Globus pallidus (tissue), 1 donor: Measurements from ENCODE around the gene ERO1B.
"Not testable (repeated sequence)": the region's sequence is repeated elsewhere in the genome, so short reads cannot be mapped to it uniquely, and the experiment has no call there.

Experiments used
- DNase-seq: peaks from one replicate; pipeline ENCODE4 v3.0.0-alpha.2; 2015; ENCODE audit warnings: low spot score

The ERO1B gene

DNA sequence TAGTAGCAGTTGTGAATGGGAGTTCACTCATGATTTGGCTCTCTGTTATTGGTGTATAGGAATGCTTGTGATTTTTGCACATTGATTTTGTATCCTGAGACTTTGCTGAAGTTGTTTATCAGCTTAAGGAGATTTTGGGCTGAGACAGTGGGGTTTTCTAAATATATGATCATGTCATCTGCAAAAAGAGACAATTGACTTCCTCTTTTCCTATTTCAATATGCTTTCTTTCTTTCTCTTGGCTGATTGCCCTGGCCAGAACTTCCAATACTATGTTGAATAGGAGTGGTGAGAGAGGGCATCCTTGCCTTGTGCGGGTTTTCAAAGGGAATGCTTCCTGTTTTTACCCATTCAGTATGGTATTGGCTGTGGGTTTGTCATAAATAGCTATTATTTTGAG lies 93.7 kb downstream of the ERO1B start:
- DNase-seq: not testable (repeated sequence)

GRCh38 chr1:236186471-236186870 lies 95.3 kb downstream of the ERO1B start:
- DNase-seq: not testable (repeated sequence)

GRCh38 chr1:236185687-236186086 lies 96.1 kb downstream of the ERO1B start:
- no peak for DNase-seq

GRCh38 chr1:236181059-236181458 lies 100.7 kb downstream of the ERO1B start:
- DNase-seq: no peak

DNA sequence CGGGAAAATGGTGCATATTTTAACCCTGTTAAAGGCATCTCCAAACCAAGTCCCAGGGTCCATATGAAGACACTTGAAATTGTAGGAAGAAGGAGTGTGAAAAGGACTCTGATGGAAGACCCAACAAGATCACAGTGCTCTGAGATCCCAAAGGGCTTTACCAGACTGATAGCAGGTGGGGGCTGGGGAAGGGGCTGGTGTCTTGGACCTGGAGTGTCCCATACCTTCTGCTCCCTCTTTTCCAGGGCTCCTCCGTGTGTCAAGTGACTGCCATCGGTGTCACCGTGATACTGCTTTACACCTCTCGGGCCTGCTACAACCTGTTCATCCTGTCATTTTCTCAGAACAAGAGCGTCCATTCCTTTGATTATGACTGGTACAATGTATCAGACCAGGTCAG lies 102.1 kb downstream of the ERO1B start:
- DNase-seq: no peak

- peak; percentile 3 for DNase-seq
These were observed 105.1 kb downstream of the ERO1B start for GRCh38 chr1:236176337-236177336.

GRCh38 chr1:236175642-236176336 lies 106.0 kb downstream of the ERO1B start:
- DNase-seq: no peak

- DNase-seq: no peak
These were observed 108.5 kb downstream of the ERO1B start for GRCh38 chr1:236173174-236173767.

- DNase-seq: no peak
These were observed 109.6 kb downstream of the ERO1B start for GRCh38 chr1:236172041-236172579.

GRCh38 chr1:236168716-236169429 lies 112.9 kb downstream of the ERO1B start:
- DNase-seq: no peak

- no peak for DNase-seq
These were observed 114.2 kb downstream of the ERO1B start for GRCh38 chr1:236167578-236167977.

DNA sequence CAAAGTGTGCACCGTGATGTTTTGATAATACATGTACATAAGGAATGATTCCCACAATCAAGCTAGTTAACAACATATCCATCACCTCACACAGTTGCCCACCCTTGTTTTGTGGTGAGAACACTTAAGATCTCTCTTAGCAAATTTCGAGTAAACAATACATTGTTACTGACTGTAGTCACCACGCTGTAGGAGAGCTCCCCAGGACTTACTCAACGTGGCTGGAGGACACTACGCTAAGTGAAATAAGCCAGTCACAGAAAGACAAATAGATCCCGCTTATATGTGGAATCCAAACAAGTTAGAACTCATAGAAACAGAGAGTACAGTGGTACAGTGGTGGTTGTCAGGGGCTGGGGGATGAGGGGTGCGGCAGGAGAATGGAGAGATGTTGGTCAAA lies 114.6 kb downstream of the ERO1B start:
- no peak for DNase-seq

DNA sequence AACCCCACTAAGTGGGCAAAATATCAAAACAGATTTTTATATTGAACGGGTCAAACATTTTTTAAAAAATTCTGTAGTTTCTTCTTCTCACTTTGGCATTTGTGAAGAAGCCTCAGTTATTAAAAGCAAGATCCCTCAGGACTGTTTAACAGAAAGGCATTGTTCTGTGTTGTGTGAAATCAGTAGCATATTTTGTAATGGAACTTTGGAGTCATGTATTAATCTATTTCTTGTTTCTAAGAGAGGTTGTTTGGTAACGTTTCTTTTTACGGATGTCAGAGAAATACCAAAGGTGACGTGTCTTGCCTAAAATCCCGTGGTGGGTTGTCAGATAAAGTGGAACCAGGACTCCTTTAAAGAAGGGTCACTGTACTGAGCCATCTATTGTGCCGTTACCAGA lies 115.7 kb downstream of the ERO1B start:
- DNase-seq: no peak
